ENCODE results near the gene MXD1.

MXD1 gene

DNA sequence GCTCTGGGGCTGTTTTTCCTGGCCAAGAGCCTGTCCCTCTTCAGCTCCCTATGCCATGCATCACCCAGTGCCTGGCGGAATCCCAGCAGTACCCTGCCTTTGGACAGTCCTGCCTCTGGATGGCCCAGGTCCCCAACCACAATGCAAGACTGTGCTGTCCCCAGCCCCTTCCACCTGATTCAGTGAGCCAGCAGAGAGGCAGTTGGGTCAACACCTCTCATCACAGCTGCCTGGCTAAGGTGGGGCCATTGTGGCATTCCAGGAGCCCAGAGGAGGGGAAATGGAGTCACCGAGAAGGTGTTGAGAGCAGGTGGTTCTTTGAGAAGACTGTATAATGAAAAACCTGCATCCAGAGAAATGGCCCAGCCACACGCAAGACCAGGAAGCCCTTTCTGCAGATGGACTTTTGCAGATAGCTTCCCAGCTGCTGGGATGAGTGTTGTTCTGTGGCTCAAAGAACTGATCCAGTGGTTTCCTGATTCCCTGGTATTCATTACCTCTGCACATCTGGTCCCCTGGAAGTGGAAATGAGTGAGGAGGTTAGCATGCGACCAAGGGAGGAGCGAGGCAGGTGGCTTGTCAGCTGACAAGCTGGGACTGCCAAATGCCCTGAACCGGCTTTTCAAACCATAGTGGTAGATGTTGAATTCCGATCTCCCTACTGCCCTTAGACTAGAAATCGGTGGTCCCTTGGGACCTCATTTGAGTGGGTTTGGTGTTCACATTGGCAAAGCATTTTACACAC is 48.2 kb downstream of the MXD1 start:
- no peaks in the 10 kb centered on the region for H3K9me3 ChIP-seq (ENCODE audit: control insufficient read depth in 1 of 2, low read length in 2 of 2)
- H3K36me3 ChIP-seq (ENCODE audit: control insufficient read depth in 1 of 2, insufficient read depth in 2 of 2, low read length in 2 of 2): no peaks in the 10 kb centered on the region
- no peaks in the 10 kb centered on the region for H3K27me3 ChIP-seq (ENCODE audit: control insufficient read depth in 1 of 2, insufficient read depth in 2 of 2, low read length in 2 of 2)
- H3K4me1 ChIP-seq (ENCODE audit: control insufficient read depth in 1 of 2, insufficient read depth in 2 of 2, low read length in 2 of 2): peaks cover 11 to 29% of the 10 kb centered on the region in 2 donors
- H3K27ac ChIP-seq (ENCODE audit: low read depth, low read length): no peak overlapping the region
- no peak overlapping the region for H3K4me3 ChIP-seq (ENCODE audit: low read depth in 1 of 2, low read length in 2 of 2)
- peak overlapping the region in 1 of 2 donors; percentile 60 for H3K9ac ChIP-seq (ENCODE audit: low read depth in 1 of 2, low read length in 2 of 2)

DNA sequence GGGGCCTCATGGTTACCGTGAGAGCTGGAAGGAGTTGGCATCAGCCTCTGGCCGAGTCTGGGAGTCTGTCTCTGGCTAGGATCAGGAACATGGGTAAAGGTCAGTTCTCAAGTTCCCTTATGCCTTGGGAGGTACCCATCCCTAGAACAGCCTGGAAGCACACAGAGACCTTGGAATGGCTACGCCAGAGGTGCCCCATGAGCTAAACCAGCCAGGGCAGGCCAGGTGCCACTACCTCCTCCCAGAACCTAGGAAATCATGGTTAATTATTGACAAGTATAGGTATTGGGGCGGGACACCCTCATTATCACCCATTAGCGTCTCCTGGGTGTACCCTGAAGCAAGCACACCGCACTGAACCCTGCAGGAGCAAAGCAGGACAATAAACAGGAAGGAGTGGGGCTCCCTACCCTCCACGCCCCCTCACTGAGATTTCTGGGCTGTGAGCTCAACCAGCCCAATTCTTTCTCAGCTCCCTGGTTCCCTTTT is 49.5 kb downstream of the MXD1 start:
- Histone ChIP-seq H3K27me3 (ENCODE audit: control insufficient read depth in 1 of 2, insufficient read depth in 2 of 2, low read length in 2 of 2) (no peaks in the 10 kb centered on the region), H3K9ac (ENCODE audit: low read depth in 1 of 2, low read length in 2 of 2) (peak overlapping the region; percentile 27 to 60), H3K36me3 (ENCODE audit: control insufficient read depth in 1 of 2, insufficient read depth in 2 of 2, low read length in 2 of 2) (no peaks in the 10 kb centered on the region), H3K4me3 (ENCODE audit: low read depth in 1 of 2, low read length in 2 of 2) (peak overlapping the region; percentile 10 to 30), H3K9me3 (ENCODE audit: control insufficient read depth in 1 of 2, low read length in 2 of 2) (no peaks in the 10 kb centered on the region), H3K4me1 (ENCODE audit: control insufficient read depth in 1 of 2, insufficient read depth in 2 of 2, low read length in 2 of 2) (peaks cover 11 to 29% of the 10 kb centered on the region in 2 donors), H3K27ac (ENCODE audit: low read depth, low read length) (peak overlapping the region; percentile 79)

DNA sequence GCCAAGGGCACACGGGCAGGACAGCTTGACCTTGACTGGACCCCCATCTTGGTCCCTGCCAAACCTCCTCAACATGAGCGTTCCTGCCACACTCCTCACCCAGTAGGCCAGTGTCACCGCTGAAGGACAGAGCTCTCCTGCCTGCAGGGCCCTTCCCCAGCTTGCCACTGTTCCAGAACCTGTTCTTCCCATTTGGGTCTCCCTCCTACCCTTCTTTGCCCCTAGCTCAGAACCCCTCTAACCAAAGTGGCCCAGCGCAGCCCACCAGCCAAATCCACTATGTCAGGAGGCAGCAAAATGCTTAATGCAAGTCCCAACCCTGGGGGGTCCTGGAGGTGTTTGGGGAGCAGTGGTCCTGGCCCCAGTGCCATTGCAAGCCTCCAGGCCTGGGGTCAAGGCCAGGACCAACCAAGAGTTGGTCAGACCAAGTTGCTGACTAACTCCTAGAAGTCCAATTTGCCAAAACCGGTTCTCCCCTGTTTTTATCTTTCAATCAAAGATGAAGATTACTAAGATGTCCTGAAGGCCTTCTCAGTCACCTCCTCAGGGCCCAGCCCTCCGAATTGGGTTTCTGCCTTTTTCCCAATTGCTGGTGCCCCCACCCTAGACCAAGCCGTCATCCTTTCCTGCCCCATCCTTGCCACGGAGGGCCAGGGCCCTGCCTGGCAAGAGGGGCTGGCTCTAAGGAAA is 51.0 kb downstream of the MXD1 start:
- Histone ChIP-seq H3K9ac (ENCODE audit: low read depth in 1 of 2, low read length in 2 of 2) (no peak overlapping the region), H3K27ac (ENCODE audit: low read depth, low read length) (no peak overlapping the region), H3K9me3 (ENCODE audit: control insufficient read depth in 1 of 2, low read length in 2 of 2) (no peaks in the 10 kb centered on the region), H3K4me1 (ENCODE audit: control insufficient read depth in 1 of 2, insufficient read depth in 2 of 2, low read length in 2 of 2) (peaks cover 11 to 29% of the 10 kb centered on the region in 2 donors), H3K36me3 (ENCODE audit: control insufficient read depth in 1 of 2, insufficient read depth in 2 of 2, low read length in 2 of 2) (no peaks in the 10 kb centered on the region), H3K27me3 (ENCODE audit: control insufficient read depth in 1 of 2, insufficient read depth in 2 of 2, low read length in 2 of 2) (no peaks in the 10 kb centered on the region), H3K4me3 (ENCODE audit: low read depth in 1 of 2, low read length in 2 of 2) (no peak overlapping the region)

DNA sequence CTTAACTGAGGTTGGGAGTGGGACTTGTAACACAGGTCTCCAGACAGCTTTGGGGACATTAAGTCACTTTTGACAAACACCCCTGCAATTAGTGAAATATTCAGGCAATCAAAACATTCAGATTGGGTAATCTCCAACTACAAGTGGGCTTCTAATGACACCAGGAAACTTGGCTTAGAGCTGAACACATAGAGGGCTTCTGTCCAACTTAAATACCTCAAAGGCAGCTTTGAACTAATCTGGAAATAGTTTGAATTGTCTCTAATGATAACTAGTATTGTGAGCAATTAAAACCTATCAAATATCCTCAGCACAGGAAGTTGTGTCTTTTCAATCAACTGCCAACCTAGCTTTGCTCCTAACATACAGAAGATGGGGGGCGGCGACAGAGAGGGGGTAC is 51.6 kb downstream of the MXD1 start:
- H3K36me3 ChIP-seq (ENCODE audit: control insufficient read depth in 1 of 2, insufficient read depth in 2 of 2, low read length in 2 of 2): no peaks in the 10 kb centered on the region
- no peak overlapping the region for H3K27ac ChIP-seq (ENCODE audit: low read depth, low read length)
- no peaks in the 10 kb centered on the region for H3K27me3 ChIP-seq (ENCODE audit: control insufficient read depth in 1 of 2, insufficient read depth in 2 of 2, low read length in 2 of 2)
- H3K9me3 ChIP-seq (ENCODE audit: control insufficient read depth in 1 of 2, low read length in 2 of 2): no peaks in the 10 kb centered on the region
- peaks cover 11 to 29% of the 10 kb centered on the region in 2 donors for H3K4me1 ChIP-seq (ENCODE audit: control insufficient read depth in 1 of 2, insufficient read depth in 2 of 2, low read length in 2 of 2)
- no peak overlapping the region for H3K9ac ChIP-seq (ENCODE audit: low read depth in 1 of 2, low read length in 2 of 2)
- no peak overlapping the region for H3K4me3 ChIP-seq (ENCODE audit: low read depth in 1 of 2, low read length in 2 of 2)

DNA sequence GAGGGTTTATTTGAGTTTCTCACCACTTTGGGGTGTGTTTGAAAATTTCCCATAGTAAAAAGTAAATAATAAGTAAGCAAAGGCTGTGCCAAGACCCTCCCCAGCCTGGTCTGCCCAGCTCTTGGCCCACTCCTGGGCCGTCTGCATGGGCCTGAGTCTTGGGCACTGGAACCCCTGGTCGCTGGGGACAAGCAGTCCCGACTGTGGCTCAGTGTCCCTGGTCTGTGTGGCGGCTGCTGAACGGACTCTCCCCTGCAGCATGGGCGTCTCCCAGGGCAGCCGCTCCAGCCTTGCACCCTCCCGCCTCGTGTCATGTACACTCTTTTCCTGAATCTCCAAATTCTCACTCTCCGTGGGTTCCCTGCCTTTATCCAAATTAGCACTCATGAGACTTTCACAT is 53.7 kb downstream of the MXD1 start:
- H3K36me3 ChIP-seq (ENCODE audit: control insufficient read depth in 1 of 2, insufficient read depth in 2 of 2, low read length in 2 of 2): no peaks in the 10 kb centered on the region
- H3K4me3 ChIP-seq (ENCODE audit: low read depth in 1 of 2, low read length in 2 of 2): no peak overlapping the region
- H3K27ac ChIP-seq (ENCODE audit: low read depth, low read length): no peak overlapping the region
- H3K27me3 ChIP-seq (ENCODE audit: control insufficient read depth in 1 of 2, insufficient read depth in 2 of 2, low read length in 2 of 2): no peaks in the 10 kb centered on the region
- H3K9me3 ChIP-seq (ENCODE audit: control insufficient read depth in 1 of 2, low read length in 2 of 2): no peaks in the 10 kb centered on the region
- H3K4me1 ChIP-seq (ENCODE audit: control insufficient read depth in 1 of 2, insufficient read depth in 2 of 2, low read length in 2 of 2): peaks cover 13 to 27% of the 10 kb centered on the region in 2 donors
- H3K9ac ChIP-seq (ENCODE audit: low read depth in 1 of 2, low read length in 2 of 2): no peak overlapping the region

DNA sequence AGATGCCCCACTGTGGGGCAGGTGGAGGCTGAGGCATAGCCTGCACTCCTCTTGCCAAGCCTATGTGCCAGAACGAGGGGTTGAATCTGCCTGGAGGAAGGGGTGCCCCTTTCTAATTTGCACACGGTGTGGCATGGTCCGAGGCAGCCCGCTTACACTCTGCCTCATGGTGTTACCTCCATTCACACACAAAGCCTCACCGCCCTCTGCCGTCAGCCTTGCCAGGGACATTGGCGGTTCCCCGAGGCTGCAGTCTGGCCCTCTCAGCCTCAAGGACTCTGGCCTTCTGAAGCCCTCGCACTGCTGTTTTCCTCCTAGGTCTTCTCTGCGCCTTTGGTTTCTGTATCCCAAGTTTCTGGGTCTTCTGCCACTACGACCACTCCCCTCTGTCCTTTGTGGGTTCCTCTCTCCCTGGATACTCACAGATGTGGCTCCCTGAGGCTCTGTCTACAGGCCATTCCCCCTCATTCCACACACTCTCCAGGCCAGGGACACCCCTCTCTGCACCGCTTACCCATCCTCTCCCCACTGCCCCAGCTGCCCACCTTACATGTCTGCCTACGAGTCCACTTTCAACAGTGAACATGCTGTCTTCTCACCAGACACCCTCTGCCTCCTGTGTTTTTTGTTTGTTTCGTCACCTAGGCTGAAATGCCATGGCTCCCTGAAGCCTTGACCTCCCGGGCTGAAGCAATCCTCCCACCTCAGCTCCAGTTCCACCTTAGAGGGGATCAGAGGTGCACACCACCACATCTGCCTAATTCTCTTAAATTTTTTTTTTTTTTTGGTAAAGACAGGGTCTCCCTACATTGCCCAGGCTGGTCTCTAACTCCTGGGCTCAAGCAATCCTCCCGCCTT is 54.4 kb downstream of the MXD1 start:
- Histone ChIP-seq H3K4me3 (ENCODE audit: low read depth in 1 of 2, low read length in 2 of 2) (no peak overlapping the region), H3K9ac (ENCODE audit: low read depth in 1 of 2, low read length in 2 of 2) (no peak overlapping the region), H3K4me1 (ENCODE audit: control insufficient read depth in 1 of 2, insufficient read depth in 2 of 2, low read length in 2 of 2) (peaks cover 8 to 22% of the 10 kb centered on the region in 2 donors)

DNA sequence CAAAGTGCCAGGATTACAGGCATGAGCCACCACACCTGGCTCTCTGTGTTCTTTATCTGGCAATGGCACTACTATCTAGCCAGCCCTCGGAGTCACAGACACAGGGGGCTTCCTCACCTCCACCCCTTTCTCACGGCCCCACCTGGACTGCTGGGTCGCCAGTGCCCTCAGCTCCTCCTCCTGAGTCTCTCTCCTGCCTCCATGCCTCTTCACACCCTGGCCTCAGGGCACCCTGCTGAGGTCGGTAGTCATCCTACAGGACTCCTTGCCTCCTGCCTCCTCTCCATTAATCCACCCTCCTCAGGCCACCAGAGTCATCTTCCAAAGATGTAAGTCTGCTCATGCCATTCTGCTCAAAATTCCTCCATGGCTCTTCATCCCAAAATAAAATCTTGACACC is 55.1 kb downstream of the MXD1 start:
- peaks cover 4 to 19% of the 10 kb centered on the region in 2 donors for H3K4me1 ChIP-seq (ENCODE audit: control insufficient read depth in 1 of 2, insufficient read depth in 2 of 2, low read length in 2 of 2)
- H3K9me3 ChIP-seq (ENCODE audit: control insufficient read depth in 1 of 2, low read length in 2 of 2): no peaks in the 10 kb centered on the region
- no peak overlapping the region for H3K9ac ChIP-seq (ENCODE audit: low read depth in 1 of 2, low read length in 2 of 2)
- no peak overlapping the region for H3K27ac ChIP-seq (ENCODE audit: low read depth, low read length)
- H3K27me3 ChIP-seq (ENCODE audit: control insufficient read depth in 1 of 2, insufficient read depth in 2 of 2, low read length in 2 of 2): no peaks in the 10 kb centered on the region
- no peaks in the 10 kb centered on the region for H3K36me3 ChIP-seq (ENCODE audit: control insufficient read depth in 1 of 2, insufficient read depth in 2 of 2, low read length in 2 of 2)
- H3K4me3 ChIP-seq (ENCODE audit: low read depth in 1 of 2, low read length in 2 of 2): no peak overlapping the region

More for the DNA sequence above, 54.4 kb downstream of the MXD1 start:
- no peak overlapping the region for H3K27ac ChIP-seq (ENCODE audit: low read depth, low read length)
- H3K36me3 ChIP-seq (ENCODE audit: control insufficient read depth in 1 of 2, insufficient read depth in 2 of 2, low read length in 2 of 2): no peaks in the 10 kb centered on the region
- H3K9me3 ChIP-seq (ENCODE audit: control insufficient read depth in 1 of 2, low read length in 2 of 2): no peaks in the 10 kb centered on the region
- H3K27me3 ChIP-seq (ENCODE audit: control insufficient read depth in 1 of 2, insufficient read depth in 2 of 2, low read length in 2 of 2): no peaks in the 10 kb centered on the region

DNA sequence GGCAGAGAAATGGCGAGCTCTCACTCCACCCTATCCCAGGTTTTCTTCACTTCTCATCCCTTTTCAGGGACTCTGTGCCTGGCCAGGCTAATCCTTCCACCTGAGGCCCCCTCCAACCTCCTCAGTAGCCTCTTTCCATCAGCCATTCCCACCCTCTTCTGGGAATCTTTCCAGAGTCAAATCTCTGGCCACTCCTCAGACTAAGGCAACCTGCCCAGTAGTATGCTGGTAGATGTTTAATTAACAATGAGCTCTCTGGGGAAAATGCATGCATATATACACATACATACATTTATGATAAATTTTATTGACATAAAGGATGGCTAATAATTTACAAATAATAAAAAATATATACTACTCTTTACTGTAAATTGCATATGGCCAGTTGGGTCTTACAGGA is 57.9 kb downstream of the MXD1 start:
- no peak overlapping the region for H3K9ac ChIP-seq (ENCODE audit: low read depth in 1 of 2, low read length in 2 of 2)
- H3K27me3 ChIP-seq (ENCODE audit: control insufficient read depth in 1 of 2, insufficient read depth in 2 of 2, low read length in 2 of 2): no peaks in the 10 kb centered on the region
- no peaks in the 10 kb centered on the region for H3K9me3 ChIP-seq (ENCODE audit: control insufficient read depth in 1 of 2, low read length in 2 of 2)
- H3K27ac ChIP-seq (ENCODE audit: low read depth, low read length): no peak overlapping the region
- peaks cover 18 to 26% of the 10 kb centered on the region in 2 donors for H3K4me1 ChIP-seq (ENCODE audit: control insufficient read depth in 1 of 2, insufficient read depth in 2 of 2, low read length in 2 of 2)
- H3K4me3 ChIP-seq (ENCODE audit: low read depth in 1 of 2, low read length in 2 of 2): no peak overlapping the region
- H3K36me3 ChIP-seq (ENCODE audit: control insufficient read depth in 1 of 2, insufficient read depth in 2 of 2, low read length in 2 of 2): no peaks in the 10 kb centered on the region

DNA sequence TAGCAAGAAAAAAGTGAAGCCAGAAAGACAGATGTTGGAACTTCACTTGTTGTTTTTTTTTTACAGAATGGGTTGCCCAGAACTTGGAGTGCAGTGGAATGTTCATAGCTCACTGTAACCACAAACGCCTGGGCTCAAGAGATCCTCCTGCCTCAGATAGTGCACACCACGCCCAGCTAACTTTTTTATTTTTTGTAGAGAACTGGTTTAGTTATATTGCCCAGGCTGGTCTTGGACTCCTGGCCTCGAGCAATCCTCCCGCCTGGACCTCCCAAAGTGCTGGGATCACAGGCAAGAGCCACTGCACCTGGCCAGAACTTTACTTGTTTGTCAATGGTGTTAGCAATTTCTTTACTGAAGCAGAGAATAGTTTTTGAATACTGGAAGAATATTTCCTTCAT is 58.4 kb downstream of the MXD1 start:
- Histone ChIP-seq H3K4me3 (ENCODE audit: low read depth in 1 of 2, low read length in 2 of 2) (no peak overlapping the region), H3K36me3 (ENCODE audit: control insufficient read depth in 1 of 2, insufficient read depth in 2 of 2, low read length in 2 of 2) (no peaks in the 10 kb centered on the region), H3K9me3 (ENCODE audit: control insufficient read depth in 1 of 2, low read length in 2 of 2) (no peaks in the 10 kb centered on the region), H3K9ac (ENCODE audit: low read depth in 1 of 2, low read length in 2 of 2) (no peak overlapping the region), H3K27me3 (ENCODE audit: control insufficient read depth in 1 of 2, insufficient read depth in 2 of 2, low read length in 2 of 2) (no peaks in the 10 kb centered on the region), H3K4me1 (ENCODE audit: control insufficient read depth in 1 of 2, insufficient read depth in 2 of 2, low read length in 2 of 2) (peaks cover 18 to 26% of the 10 kb centered on the region in 2 donors), H3K27ac (ENCODE audit: low read depth, low read length) (no peak overlapping the region)

Data from duodenal mucosa (tissue), 2 donors.